BE2C (cell line): ENCODE data around the gene SERPINA5.

Experiments used
- DNase-seq: peaks from one replicate; pipeline ENCODE4 v3.0.0-alpha.2; 2020
- H3K27me3 ChIP-seq: fragments of 250-450 bp; sonication (Bioruptor Pico); 2 replicates; pipeline ENCODE4 v1.5.1; 2020; ENCODE audit warnings: mild to moderate bottlenecking
- H3K36me3 ChIP-seq: fragments of 250-450 bp; sonication (Bioruptor Pico); 2 replicates; pipeline ENCODE4 v1.5.1; 2020; ENCODE audit warnings: mild to moderate bottlenecking
- H3K4me1 ChIP-seq: fragments of 250-450 bp; sonication (Bioruptor Pico); 2 replicates; pipeline ENCODE4 v1.5.1; 2020
- H3K4me3 ChIP-seq: 2 replicates; pipeline ENCODE4 v1.5.1; 2011; ENCODE audit warnings: low read depth, low read length
- H3K9me3 ChIP-seq: fragments of 250-450 bp; sonication (Bioruptor Pico); 2 replicates; pipeline ENCODE4 v1.5.1; 2020
- CTCF ChIP-seq: IDR thresholded peaks from 2 replicates; pipeline ENCODE4 v1.5.1; 2012; ENCODE audit warnings: mild to moderate bottlenecking, low read depth, low read length

The SERPINA5 gene

GRCh38 chr14:94593376-94593748 lies 12.1 kb downstream of the SERPINA5 start:
- no peak for TF ChIP-seq CTCF
- no peak for DNase-seq
- no peaks in the 10 kb centered on the region for H3K4me1 ChIP-seq

GRCh38 chr14:94593749-94594431 lies 12.7 kb downstream of the SERPINA5 start:
- Histone ChIP-seq H3K4me1 (no peaks in the 10 kb centered on the region), H3K4me3 (no peak overlapping the region), H3K36me3 (no peaks in the 10 kb centered on the region), H3K27me3 (no peaks in the 10 kb centered on the region), H3K9me3 (no peaks in the 10 kb centered on the region)
- no peak for TF ChIP-seq CTCF
- no peak for DNase-seq

More at GRCh38 chr14:94593376-94593748, 12.1 kb downstream of the SERPINA5 start:
- Histone ChIP-seq H3K27me3 (no peaks in the 10 kb centered on the region), H3K36me3 (no peaks in the 10 kb centered on the region), H3K4me3 (no peak overlapping the region), H3K9me3 (no peaks in the 10 kb centered on the region)

GRCh38 chr14:94594441-94594840 lies 13.2 kb downstream of the SERPINA5 start:
- Histone ChIP-seq H3K27me3 (no peaks in the 10 kb centered on the region), H3K36me3 (no peaks in the 10 kb centered on the region), H3K9me3 (no peaks in the 10 kb centered on the region), H3K4me3 (no peak overlapping the region), H3K4me1 (no peaks in the 10 kb centered on the region)
- no peak for TF ChIP-seq CTCF
- no peak for DNase-seq

GRCh38 chr14:94595912-94596311 lies 14.7 kb downstream of the SERPINA5 start:
- DNase-seq: no peak
- no peak for TF ChIP-seq CTCF
- Histone ChIP-seq H3K4me1 (no peaks in the 10 kb centered on the region), H3K9me3 (no peaks in the 10 kb centered on the region), H3K27me3 (no peaks in the 10 kb centered on the region), H3K4me3 (no peak overlapping the region), H3K36me3 (no peaks in the 10 kb centered on the region)

- no peak for DNase-seq
- Histone ChIP-seq H3K36me3 (no peaks in the 10 kb centered on the region), H3K4me1 (no peaks in the 10 kb centered on the region), H3K9me3 (no peaks in the 10 kb centered on the region), H3K27me3 (no peaks in the 10 kb centered on the region), H3K4me3 (no peak overlapping the region)
- no peak for TF ChIP-seq CTCF
Measured at GRCh38 chr14:94596361-94596760, 15.1 kb downstream of the SERPINA5 start.

GRCh38 chr14:94597788-94598187 lies 16.6 kb downstream of the SERPINA5 start:
- TF ChIP-seq CTCF: no peak

More at GRCh38 chr14:94597788-94598187, 16.6 kb downstream of the SERPINA5 start:
- Histone ChIP-seq H3K9me3 (no peaks in the 10 kb centered on the region), H3K27me3 (no peaks in the 10 kb centered on the region), H3K4me3 (no peak overlapping the region), H3K4me1 (no peaks in the 10 kb centered on the region), H3K36me3 (no peaks in the 10 kb centered on the region)
- no peak for DNase-seq
